Small intestine (tissue), 7 donors: ENCODE measurements around the gene CSNK1E. TPM values are rescaled to one million over a fixed set of nuclear protein-coding genes. Genes with fewer than 3 reads are reported as not detected.
A peak's percentile ranks its signal among the peaks of the same experiment; 100 is the strongest.
"Not testable (repeated sequence)": the region's sequence is repeated elsewhere in the genome, so short reads cannot be mapped to it uniquely, and the experiment has no call there.

ENCODE experiments used
- DNase-seq, 2 donors: peaks; one replicate each; pipeline versions ENCODE4 v3.0.0 to v3.0.0-alpha.2; 2013
- FAIRE-seq: peaks from 2 replicates; lab custom pipeline; 2012; peaks lifted over from hg19 to GRCh38; lab: Jason Lieb, UNC
- H3K27ac ChIP-seq, 3 donors: one replicate each; pipeline ENCODE4 v1.5.1; 2013; ENCODE audit warnings: low read length in 2 of 3, mild to moderate bottlenecking in 2 of 3, control low read depth in 1 of 3, inconsistent platforms in 1 of 3, low read depth in 1 of 3, moderate library complexity in 1 of 3
- H3K27me3 ChIP-seq, 3 donors: one replicate each; pipeline ENCODE4 v1.6.1; 2013; ENCODE audit warnings: low read length in 3 of 3, inconsistent platforms in 1 of 3; ENCODE audit not compliant: control insufficient read depth in 3 of 3, insufficient read depth in 3 of 3
- H3K36me3 ChIP-seq, 3 donors: one replicate each; pipeline ENCODE4 v1.6.1; 2013; ENCODE audit warnings: low read length in 3 of 3, inconsistent platforms in 1 of 3, low read depth in 1 of 3, mild to moderate bottlenecking in 1 of 3, moderate library complexity in 1 of 3; ENCODE audit not compliant: control insufficient read depth in 3 of 3, insufficient read depth in 2 of 3
- H3K4me1 ChIP-seq, 3 donors: one replicate each; pipeline ENCODE4 v1.6.1; 2013; ENCODE audit warnings: low read length in 2 of 3, inconsistent platforms in 1 of 3, low read depth in 1 of 3, mild to moderate bottlenecking in 1 of 3, moderate library complexity in 1 of 3; ENCODE audit not compliant: control insufficient read depth in 3 of 3, insufficient read depth in 2 of 3
- H3K4me3 ChIP-seq, 3 donors: one replicate each; pipeline ENCODE4 v1.5.1; 2013; ENCODE audit warnings: low read length in 3 of 3, control low read depth in 1 of 3, inconsistent platforms in 1 of 3, low read depth in 1 of 3, mild to moderate bottlenecking in 1 of 3, moderate library complexity in 1 of 3
- H3K9me3 ChIP-seq, 2 donors: one replicate each; pipeline ENCODE4 v1.6.1; 2013; ENCODE audit warnings: low read depth in 1 of 2, low read length in 1 of 2; ENCODE audit not compliant: control insufficient read depth in 2 of 2, insufficient read depth in 1 of 2
- WGBS, 3 donors: extraction: QIAGEN DNeasy Blood & Tissue Kit; methylation state at CpG; one replicate each; pipeline ENCODE4 v1.1.7; 2013; 5-methylcytosine and 5-hydroxymethylcytosine counted together
- polyA plus RNA-seq, 4 donors: library from polyadenylated mRNA; stranded (reverse) in 3 of 4; unstranded in 1 of 4; fragments of 200-250 nt in 3 of 4; fragments of 120-200 nt in 1 of 4; gene quantifications; one replicate each; pipeline versions ENCODE4 v1.2.1 to v1.2.3, GENCODE V29; 2013
- donor health status: healthy with polysubstance abuse.
- donor health status: control.
- donor health status: control.
- donor health status: Bipolar disorder and iron deficiency.
- donor health status: healthy.

Gene CSNK1E
- polyA plus RNA-seq, 4 donors = 19.0 to 92.1 (median 46.7) TPM

DNA sequence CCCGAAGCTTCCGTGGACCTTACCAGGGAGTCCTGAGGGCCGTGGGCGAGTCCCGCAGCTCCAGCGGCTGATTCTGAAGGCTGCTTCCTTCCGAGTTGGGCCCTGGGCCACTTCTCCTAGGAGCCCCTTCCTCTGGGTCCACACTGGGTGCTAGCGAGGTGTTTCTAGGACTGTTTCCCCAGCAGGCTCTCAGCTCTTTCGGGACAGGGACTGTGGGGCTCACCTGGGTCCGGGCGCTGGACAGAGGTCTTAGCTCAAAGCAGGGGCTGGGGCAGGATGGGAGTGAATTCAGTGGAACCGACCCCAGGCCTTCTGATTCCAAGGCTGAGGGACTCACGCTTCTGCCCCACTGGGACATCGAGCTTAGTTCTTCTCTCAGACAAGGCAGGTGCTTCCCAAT lies 29.3 kb upstream of the CSNK1E start:
- no peak overlapping the region for H3K4me3 ChIP-seq
- H3K36me3 ChIP-seq = peaks cover 0 to 3% (median 0%) of the 10 kb centered on the region in 3 donors
- DNase-seq (no peak), FAIRE-seq (no peak)
- no peak overlapping the region for H3K27ac ChIP-seq
- WGBS, 3 donors = 71 to 81% (median 79%) methylated on average over 12 to 14 of the region's 14 CpGs
- H3K9me3 ChIP-seq = no peaks in the 10 kb centered on the region
- H3K4me1 ChIP-seq = peaks cover 0 to 4% (median 0%) of the 10 kb centered on the region in 3 donors
- peaks cover 0 to 16% (median 0%) of the 10 kb centered on the region in 3 donors for H3K27me3 ChIP-seq

DNA sequence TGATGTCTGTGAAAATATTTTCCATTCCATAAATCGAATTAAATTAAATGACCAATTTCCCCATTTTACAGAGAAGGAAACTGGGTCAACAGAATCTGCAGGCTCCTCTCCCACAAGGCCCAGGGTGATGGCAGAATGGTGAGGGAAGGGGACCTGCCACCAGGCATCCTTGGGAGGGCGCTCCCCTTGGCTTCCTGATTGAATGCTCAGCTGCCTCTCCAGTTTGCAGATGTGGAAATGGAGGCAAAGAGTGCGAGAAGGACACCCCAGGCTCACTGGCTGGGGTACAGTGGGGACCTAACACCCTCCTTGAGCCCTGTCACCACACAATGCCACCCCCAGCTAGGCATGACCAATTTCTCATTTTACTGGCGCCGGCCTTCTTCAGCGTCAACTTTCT lies 28.5 kb upstream of the CSNK1E start:
- H3K36me3 ChIP-seq = no peaks in the 10 kb centered on the region
- no peak for FAIRE-seq
- no peak overlapping the region for H3K4me3 ChIP-seq
- no peaks in the 10 kb centered on the region for H3K9me3 ChIP-seq
- WGBS, 3 donors = 93 to 96% (median 94%) methylated on average over 6 of the region's 6 CpGs
- no peaks in the 10 kb centered on the region for H3K4me1 ChIP-seq
- H3K27me3 ChIP-seq = peaks cover 0 to 16% (median 0%) of the 10 kb centered on the region in 3 donors
- no peak overlapping the region for H3K27ac ChIP-seq
- DNase-seq = no peak

DNA sequence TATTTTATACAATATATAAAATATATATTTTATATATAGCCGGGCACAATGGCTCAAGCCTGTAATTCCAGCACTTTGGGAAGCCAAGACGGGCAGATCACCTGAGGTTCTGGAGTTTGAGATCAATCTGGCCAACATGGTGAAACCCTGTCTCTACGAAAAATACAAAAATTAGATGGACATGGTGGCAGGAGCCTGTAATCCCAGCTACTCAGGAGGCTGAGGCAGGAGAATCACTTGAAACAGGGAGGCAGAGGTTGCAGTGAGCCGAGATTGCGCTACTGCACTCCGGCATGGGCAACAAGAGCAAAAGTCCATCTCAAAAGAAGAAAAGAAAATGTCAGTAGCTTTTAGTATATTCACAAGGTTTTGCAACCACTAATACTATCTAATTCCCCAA lies 22.7 kb upstream of the CSNK1E start:
- H3K27ac ChIP-seq, H3K9me3 ChIP-seq, DNase-seq, H3K27me3 ChIP-seq, FAIRE-seq, H3K36me3 ChIP-seq, H3K4me3 ChIP-seq: not testable (repeated sequence)
- peaks cover 0 to 12% (median 0%) of the 10 kb centered on the region in 3 donors for H3K4me1 ChIP-seq
- 82 to 91% (median 83%) methylated on average over 6 of the region's 6 CpGs for WGBS, 3 donors

DNA sequence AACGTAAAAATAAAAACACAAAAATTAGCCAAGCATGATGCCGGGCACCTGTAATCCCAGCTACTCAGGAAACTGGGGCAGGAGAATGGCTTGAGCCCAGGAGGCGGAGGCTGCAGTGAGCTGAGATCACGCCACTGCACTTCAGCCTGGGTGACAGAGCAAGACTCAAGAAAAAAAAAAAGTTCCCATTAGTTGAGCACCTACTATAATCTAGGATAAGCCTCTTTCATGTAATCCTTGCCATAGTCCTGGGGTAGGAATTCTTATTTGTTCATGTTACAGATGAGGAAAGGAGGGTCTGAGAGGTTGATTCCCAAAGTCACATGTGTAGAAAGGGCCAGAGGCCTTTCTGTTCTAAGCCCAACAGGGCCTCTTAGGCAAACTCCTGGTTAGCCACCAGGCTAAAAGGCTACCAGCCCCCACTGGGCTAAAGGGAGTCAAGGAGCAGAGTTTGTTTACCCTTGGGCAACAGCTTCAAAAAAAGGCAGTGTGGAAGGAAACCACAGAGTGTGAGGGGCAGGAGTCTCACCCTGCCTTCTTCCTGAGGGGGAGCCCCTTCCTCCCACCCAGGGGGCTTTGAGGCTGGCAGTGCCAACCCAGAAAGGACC lies 21.6 kb upstream of the CSNK1E start:
- no peak for DNase-seq
- no peaks in the 10 kb centered on the region for H3K9me3 ChIP-seq
- H3K36me3 ChIP-seq = no peaks in the 10 kb centered on the region
- 88 to 94% (median 93%) methylated on average over 4 of the region's 4 CpGs for WGBS, 3 donors
- peaks cover 0 to 10% (median 0%) of the 10 kb centered on the region in 3 donors for H3K27me3 ChIP-seq
- H3K27ac ChIP-seq = no peak overlapping the region
- FAIRE-seq = no peak
- no peak overlapping the region for H3K4me3 ChIP-seq
- peaks cover 0 to 12% (median 0%) of the 10 kb centered on the region in 3 donors for H3K4me1 ChIP-seq

- H3K4me3 ChIP-seq = peak overlapping the region in 1 of 3 donors; percentile 46
- DNase-seq (no peak), FAIRE-seq (no peak)
- no peaks in the 10 kb centered on the region for H3K9me3 ChIP-seq
- no peaks in the 10 kb centered on the region for H3K36me3 ChIP-seq
- peaks cover 0 to 10% (median 0%) of the 10 kb centered on the region in 3 donors for H3K27me3 ChIP-seq
- H3K4me1 ChIP-seq = peaks cover 0 to 12% (median 0%) of the 10 kb centered on the region in 3 donors
- WGBS, 3 donors = 20 to 48% (median 35%) methylated on average over 9 of the region's 9 CpGs
- no peak overlapping the region for H3K27ac ChIP-seq
Measured at GRCh38 chr22:38336699-38337098, 19.5 kb upstream of the CSNK1E start.

GRCh38 chr22:38335077-38335476 lies 17.8 kb upstream of the CSNK1E start:
- H3K4me3 ChIP-seq = no peak overlapping the region
- no peak for FAIRE-seq
- H3K27me3 ChIP-seq = peaks cover 0 to 10% (median 0%) of the 10 kb centered on the region in 3 donors
- H3K36me3 ChIP-seq = no peaks in the 10 kb centered on the region
- WGBS, 3 donors = 64 to 72% (median 64%) methylated on average over 3 of the region's 3 CpGs
- H3K27ac ChIP-seq = no peak overlapping the region
- H3K9me3 ChIP-seq = no peaks in the 10 kb centered on the region
- DNase-seq = no peak
- peaks cover 0 to 12% (median 0%) of the 10 kb centered on the region in 3 donors for H3K4me1 ChIP-seq

- H3K27ac ChIP-seq = no peak overlapping the region
- H3K4me1 ChIP-seq = no peaks in the 10 kb centered on the region
- no peaks in the 10 kb centered on the region for H3K27me3 ChIP-seq
- 87 to 93% (median 90%) methylated on average over 16 of the region's 16 CpGs for WGBS, 3 donors
- no peak for DNase-seq
- H3K36me3 ChIP-seq = no peaks in the 10 kb centered on the region
- FAIRE-seq = no peak
- H3K9me3 ChIP-seq = no peaks in the 10 kb centered on the region
- H3K4me3 ChIP-seq = no peak overlapping the region
Measured at GRCh38 chr22:38327805-38328204, 10.6 kb upstream of the CSNK1E start.

- DNase-seq (no peak), FAIRE-seq (no peak)
- WGBS, 3 donors = 84 to 85% (median 84%) methylated on average over 7 of the region's 7 CpGs
- Histone ChIP-seq H3K36me3 (no peaks in the 10 kb centered on the region), H3K27me3 (no peaks in the 10 kb centered on the region), H3K9me3 (no peaks in the 10 kb centered on the region), H3K4me1 (no peaks in the 10 kb centered on the region), H3K27ac (no peak overlapping the region), H3K4me3 (no peak overlapping the region)
Measured at GRCh38 chr22:38327396-38327795, 10.2 kb upstream of the CSNK1E start.

GRCh38 chr22:38325587-38325986 lies 8.4 kb upstream of the CSNK1E start:
- no peaks in the 10 kb centered on the region for H3K36me3 ChIP-seq
- 84 to 94% (median 90%) methylated on average over 6 of the region's 6 CpGs for WGBS, 3 donors
- H3K4me1 ChIP-seq = no peaks in the 10 kb centered on the region
- H3K27me3 ChIP-seq = no peaks in the 10 kb centered on the region
- FAIRE-seq (no peak), DNase-seq (no peak)
- H3K4me3 ChIP-seq = no peak overlapping the region
- H3K27ac ChIP-seq = no peak overlapping the region
- H3K9me3 ChIP-seq = no peaks in the 10 kb centered on the region
